Liver (tissue), 9 donors: Measurements from ENCODE around the gene WAC. TPM values are rescaled to one million over a fixed set of nuclear protein-coding genes. Genes with fewer than 3 reads are reported as not detected.

Experiments used
- DNase-seq: peaks from one replicate; pipeline ENCODE4 v3.0.0-alpha.2; 2017; ENCODE audit warnings: low spot score
- H3K27ac ChIP-seq, 2 donors: one replicate each; pipeline ENCODE4 v1.7.0; 2013; ENCODE audit warnings: inconsistent platforms in 2 of 2, low read length in 2 of 2, control low read depth in 1 of 2, low read depth in 1 of 2, mild to moderate bottlenecking in 1 of 2
- H3K27me3 ChIP-seq, 4 donors: one replicate each; pipeline versions ENCODE4 v1.6.1 to v1.7.0; 2013; ENCODE audit warnings: low read length in 3 of 4, inconsistent platforms in 1 of 4, mild to moderate bottlenecking in 1 of 4, moderate library complexity in 1 of 4; ENCODE audit not compliant: control insufficient read depth in 4 of 4, insufficient read depth in 4 of 4
- H3K36me3 ChIP-seq, 4 donors: one replicate each; pipeline versions ENCODE4 v1.6.1 to v1.7.0; 2013; ENCODE audit warnings: low read length in 3 of 4, mild to moderate bottlenecking in 3 of 4, low read depth in 1 of 4, moderate library complexity in 1 of 4; ENCODE audit not compliant: control insufficient read depth in 4 of 4, insufficient read depth in 3 of 4
- H3K4me1 ChIP-seq, 4 donors: one replicate each; pipeline versions ENCODE4 v1.6.1 to v1.7.0; 2013; ENCODE audit warnings: low read length in 3 of 4, mild to moderate bottlenecking in 3 of 4, moderate library complexity in 1 of 4; ENCODE audit not compliant: control insufficient read depth in 4 of 4, insufficient read depth in 4 of 4
- H3K4me3 ChIP-seq, 3 donors: one replicate each; pipeline versions ENCODE4 v1.6.1 to v1.7.0; 2013; ENCODE audit warnings: low read length in 3 of 3, control low read depth in 1 of 3, low read depth in 1 of 3, mild to moderate bottlenecking in 1 of 3
- H3K9ac ChIP-seq, 2 donors: one replicate each; pipeline ENCODE4 v1.7.0; 2013; ENCODE audit warnings: low read length in 2 of 2, mild to moderate bottlenecking in 2 of 2, moderate library complexity in 2 of 2, control low read depth in 1 of 2, low read depth in 1 of 2
- H3K9me3 ChIP-seq, 4 donors: one replicate each; pipeline versions ENCODE4 v1.6.1 to v1.7.0; 2013; ENCODE audit warnings: low read length in 3 of 4; ENCODE audit not compliant: control insufficient read depth in 4 of 4
- ATF3 ChIP-seq: IDR thresholded peaks from 2 replicates; pipeline ENCODE4 v1.6.1; 2016; ENCODE audit warnings: antibody characterized with exemption
- EGR1 ChIP-seq, 2 donors: IDR thresholded peaks; 2 replicates each; pipeline ENCODE4 v1.6.1; 2016 to 2018; ENCODE audit warnings: antibody characterized with exemption in 2 of 2, low read depth in 2 of 2
- FOXA2 ChIP-seq: IDR thresholded peaks from 2 replicates; pipeline ENCODE4 v1.6.1; 2016; ENCODE audit warnings: antibody characterized with exemption
- GABPA ChIP-seq, 2 donors: IDR thresholded peaks in 1 of 2; conservative IDR thresholded peaks in 1 of 2; 2 replicates each; pipeline ENCODE4 v1.6.1; 2016; ENCODE audit warnings: antibody characterized with exemption in 2 of 2, mild to moderate bottlenecking in 1 of 2, moderate library complexity in 1 of 2
- HNF4A ChIP-seq, 2 donors: conservative IDR thresholded peaks; 2 replicates each; pipeline ENCODE4 v1.6.1; 2016; ENCODE audit warnings: antibody characterized with exemption in 2 of 2, mild to moderate bottlenecking in 2 of 2
- JUND ChIP-seq, 2 donors: IDR thresholded peaks; 2 replicates each; pipeline ENCODE4 v1.6.1; 2016; ENCODE audit warnings: antibody characterized with exemption in 2 of 2
- MAX ChIP-seq: IDR thresholded peaks from 2 replicates; pipeline ENCODE4 v1.6.1; 2016; ENCODE audit warnings: antibody characterized with exemption
- NR2F2 ChIP-seq: IDR thresholded peaks from 2 replicates; pipeline ENCODE4 v1.6.1; 2016; ENCODE audit warnings: antibody characterized with exemption
- RAD21 ChIP-seq, 2 donors: IDR thresholded peaks; 2 replicates each; pipeline ENCODE4 v1.6.1; 2016; ENCODE audit warnings: antibody characterized with exemption in 2 of 2, mild to moderate bottlenecking in 2 of 2
- REST ChIP-seq: IDR thresholded peaks from 2 replicates; pipeline ENCODE4 v1.6.1; 2016; ENCODE audit warnings: antibody characterized with exemption, mild to moderate bottlenecking
- RXRA ChIP-seq, 2 donors: IDR thresholded peaks; 2 replicates each; pipeline ENCODE4 v1.6.1; 2017 to 2018; ENCODE audit warnings: antibody characterized with exemption in 2 of 2, mild to moderate bottlenecking in 1 of 2
- TAF1 ChIP-seq: conservative IDR thresholded peaks from 2 replicates; pipeline ENCODE4 v1.6.1; 2016; ENCODE audit warnings: antibody characterized with exemption, mild to moderate bottlenecking
- YY1 ChIP-seq: IDR thresholded peaks from 2 replicates; pipeline ENCODE4 v1.6.1; 2016; ENCODE audit warnings: antibody characterized with exemption, mild to moderate bottlenecking
- ZBTB33 ChIP-seq: IDR thresholded peaks from 2 replicates; pipeline ENCODE4 v1.6.1; 2016; ENCODE audit warnings: antibody characterized with exemption
- WGBS: extraction: QIAGEN DNeasy Blood & Tissue Kit; methylation state at CpG from one replicate; pipeline ENCODE4 v1.1.7; 2013; 5-methylcytosine and 5-hydroxymethylcytosine counted together
- polyA plus RNA-seq, 2 donors: library from polyadenylated mRNA; stranded (reverse) in 1 of 2; unstranded in 1 of 2; fragments of 200-250 nt in 1 of 2; fragments of >200 nt in 1 of 2; fragmentation: Nextera tagmentation in 1 of 2; extraction: Ambion mirVana in 1 of 2; gene quantifications; one replicate each; pipeline versions ENCODE4 v1.2.1 to v1.2.3, GENCODE V29; 2013 to 2015
- total RNA-seq, 2 donors: library from RNA; depleted of rRNA; stranded (reverse); fragments of >200 nt; gene quantifications; one replicate each; pipeline ENCODE4 v1.2.3, GENCODE V29; 2014
- donor health status: healthy.
- donor health status: healthy.
- donor health status: healthy.
- donor health status: healthy.
- donor health status: healthy.

WAC gene
- total and polyA plus RNA-seq, 4 donors = 20.2 to 48.7 (median 32.0) TPM

- DNase-seq = no peak
- Histone ChIP-seq H3K27ac (no peak overlapping the region), H3K4me1 (no peaks in the 10 kb centered on the region), H3K9me3 (no peaks in the 10 kb centered on the region), H3K27me3 (no peaks in the 10 kb centered on the region), H3K4me3 (no peak overlapping the region), H3K36me3 (no peaks in the 10 kb centered on the region), H3K9ac (no peak overlapping the region)
- WGBS = 69% methylated on average over 12 of the region's 12 CpGs
- no peak for TF ChIP-seq RAD21 (IDR thresholded peaks at IDR 0.05)
- no peak for TF ChIP-seq HNF4A (conservative IDR thresholded peaks at IDR 0.05)
These were observed 40.6 kb upstream of the WAC start for GRCh38 chr10:28492116-28492920.

GRCh38 chr10:28494420-28494819 is 38.5 kb upstream of the WAC start:
- Histone ChIP-seq H3K4me1 (no peaks in the 10 kb centered on the region), H3K9me3 (no peaks in the 10 kb centered on the region), H3K27me3 (no peaks in the 10 kb centered on the region), H3K9ac (no peak overlapping the region), H3K4me3 (no peak overlapping the region), H3K27ac (no peak overlapping the region), H3K36me3 (no peaks in the 10 kb centered on the region)
- no peak for DNase-seq
- TF ChIP-seq NR2F2 (no peak), ZBTB33 (no peak), RXRA (IDR thresholded peaks at IDR 0.05) (no peak), FOXA2 (no peak)
- 92% methylated on average over 2 of the region's 2 CpGs for WGBS

GRCh38 chr10:28495084-28495483 is 37.8 kb upstream of the WAC start:
- Histone ChIP-seq H3K27me3 (no peaks in the 10 kb centered on the region), H3K36me3 (no peaks in the 10 kb centered on the region), H3K27ac (no peak overlapping the region), H3K4me1 (no peaks in the 10 kb centered on the region), H3K9ac (no peak overlapping the region), H3K9me3 (no peaks in the 10 kb centered on the region), H3K4me3 (no peak overlapping the region)
- no peak for TF ChIP-seq EGR1 (IDR thresholded peaks at IDR 0.05; ENCODE audit: low read depth in 2 of 2)
- TF ChIP-seq TAF1 = no peak
- DNase-seq = no peak
- WGBS = 78% methylated on average over 3 of the region's 3 CpGs

- no peaks in the 10 kb centered on the region for H3K36me3 ChIP-seq
- no peak overlapping the region for H3K4me3 ChIP-seq
- H3K27ac ChIP-seq = no peak overlapping the region
- DNase-seq = no peak
- H3K4me1 ChIP-seq = no peaks in the 10 kb centered on the region
- 69% methylated on average over 3 of the region's 3 CpGs for WGBS
- no peak overlapping the region for H3K9ac ChIP-seq
- no peak for TF ChIP-seq GABPA (IDR thresholded peaks at IDR 0.05 in 1 of 2, conservative IDR thresholded peaks at IDR 0.05 in 1 of 2)
- no peak for TF ChIP-seq YY1
- TF ChIP-seq REST = no peak
- no peak for TF ChIP-seq JUND (IDR thresholded peaks at IDR 0.05)
- no peak for TF ChIP-seq MAX
- TF ChIP-seq TAF1 = no peak
- TF ChIP-seq ATF3 = no peak
- TF ChIP-seq RAD21 (IDR thresholded peaks at IDR 0.05) = no peak
- no peaks in the 10 kb centered on the region for H3K9me3 ChIP-seq
- H3K27me3 ChIP-seq = no peaks in the 10 kb centered on the region
These were observed 36.9 kb upstream of the WAC start for GRCh38 chr10:28496017-28496416.
